Adipose tissue (tissue), 3 donors: ENCODE measurements around the gene GLS2. TPM values are rescaled to one million over a fixed set of nuclear protein-coding genes. Genes with fewer than 3 reads are reported as not detected.
A peak's percentile ranks its signal among the peaks of the same experiment; 100 is the strongest.
"Not testable (repeated sequence)": the region's sequence is repeated elsewhere in the genome, so short reads cannot be mapped to it uniquely, and the experiment has no call there.

ENCODE experiments used
- H3K27ac ChIP-seq: one replicate; pipeline ENCODE4 v1.5.1; 2013; ENCODE audit warnings: low read depth, low read length
- WGBS, 3 donors: extraction: QIAGEN DNeasy Blood & Tissue Kit; methylation state at CpG; one replicate each; pipeline ENCODE4 v1.1.7; 2013; 5-methylcytosine and 5-hydroxymethylcytosine counted together
- polyA plus RNA-seq, 3 donors: library from polyadenylated mRNA; stranded (reverse); fragments of 200-250 nt; gene quantifications; one replicate each; pipeline ENCODE4 v1.2.3, GENCODE V29; 2013
- donor health status: healthy with polysubstance abuse.
- donor health status: Bipolar disorder and iron deficiency.
- donor health status: healthy.

GLS2 gene
- 10 to 100 TPM in 1 of 3 donors, under 1 TPM in 2; 0.34 to 61.5 (median 0.71) TPM for polyA plus RNA-seq

DNA sequence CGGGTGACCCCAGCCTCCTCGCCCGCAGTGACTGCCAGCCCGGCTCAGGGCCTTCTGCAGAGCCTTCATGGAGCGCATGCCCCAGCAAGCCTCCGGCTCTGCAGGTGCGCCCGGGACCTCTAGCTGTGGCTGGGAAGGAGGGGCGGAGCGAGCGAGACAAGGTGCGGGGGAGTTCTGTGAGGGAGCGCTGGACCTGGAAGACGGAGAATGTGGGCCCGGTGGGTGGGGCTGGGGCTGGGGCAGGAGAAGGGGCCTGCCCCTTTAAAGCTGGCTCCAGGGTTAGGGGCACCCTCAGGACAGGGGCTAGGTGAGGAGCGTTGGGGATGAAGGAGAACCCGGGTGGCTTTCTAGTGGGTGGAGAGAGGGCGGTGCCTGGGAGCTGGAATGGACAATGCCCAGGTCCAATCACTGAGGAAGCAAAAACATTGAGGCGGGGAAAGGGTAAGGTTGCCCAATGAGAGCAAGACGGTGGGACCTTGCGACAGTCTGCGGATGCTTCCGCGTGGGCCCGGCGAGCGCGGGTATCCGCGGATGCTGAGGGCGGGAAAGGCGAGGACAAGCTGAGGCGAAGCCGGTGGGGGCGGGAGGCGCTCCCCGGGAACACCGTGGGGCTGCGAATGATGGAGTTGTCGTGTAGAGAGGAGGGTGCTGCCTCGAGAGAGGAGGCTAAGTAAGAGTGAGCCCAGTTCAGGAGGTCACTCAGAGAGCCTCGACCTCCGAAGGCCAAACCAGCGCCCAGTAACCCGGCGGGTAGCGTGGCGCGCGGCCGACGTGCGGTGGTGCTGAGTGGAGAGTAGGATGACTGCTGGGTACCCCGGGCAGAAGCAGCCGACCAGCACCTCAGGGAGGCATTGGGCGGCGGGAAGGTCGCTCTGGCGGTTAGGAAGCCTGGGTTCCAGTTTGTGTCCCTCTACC, at the start of gene GLS2:
TSS of gene GLS2 (minus strand) at position 121 of the 915 bp plus-strand sequence. CDS start at position 78, 43 bp downstream.
- no peak within 1 kb of the TSS for H3K27ac ChIP-seq
- WGBS, 3 donors, result 13 to 18% (median 17%) methylated on average over 52 to 59 of the region's 59 CpGs

DNA sequence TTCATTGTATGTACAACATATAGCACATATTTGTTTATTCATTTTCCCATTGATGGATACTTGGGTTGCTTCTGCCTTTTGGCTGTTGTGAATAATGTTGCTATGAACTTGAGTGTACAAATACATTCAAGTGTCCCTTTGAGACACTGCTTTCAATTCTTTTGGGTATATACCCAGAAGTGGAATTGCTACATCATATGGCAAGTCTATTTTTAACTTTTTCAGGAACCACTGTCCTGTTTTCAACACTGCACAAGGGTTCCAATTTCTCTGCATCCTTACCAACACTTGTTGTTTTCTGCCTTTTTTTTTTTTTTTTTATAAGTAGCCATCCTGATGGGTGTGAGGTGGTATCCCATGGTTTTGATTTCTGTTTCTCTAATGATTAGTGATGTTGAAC, 49.6 kb upstream of the GLS2 start:
- H3K27ac ChIP-seq, result no peak overlapping the region

DNA sequence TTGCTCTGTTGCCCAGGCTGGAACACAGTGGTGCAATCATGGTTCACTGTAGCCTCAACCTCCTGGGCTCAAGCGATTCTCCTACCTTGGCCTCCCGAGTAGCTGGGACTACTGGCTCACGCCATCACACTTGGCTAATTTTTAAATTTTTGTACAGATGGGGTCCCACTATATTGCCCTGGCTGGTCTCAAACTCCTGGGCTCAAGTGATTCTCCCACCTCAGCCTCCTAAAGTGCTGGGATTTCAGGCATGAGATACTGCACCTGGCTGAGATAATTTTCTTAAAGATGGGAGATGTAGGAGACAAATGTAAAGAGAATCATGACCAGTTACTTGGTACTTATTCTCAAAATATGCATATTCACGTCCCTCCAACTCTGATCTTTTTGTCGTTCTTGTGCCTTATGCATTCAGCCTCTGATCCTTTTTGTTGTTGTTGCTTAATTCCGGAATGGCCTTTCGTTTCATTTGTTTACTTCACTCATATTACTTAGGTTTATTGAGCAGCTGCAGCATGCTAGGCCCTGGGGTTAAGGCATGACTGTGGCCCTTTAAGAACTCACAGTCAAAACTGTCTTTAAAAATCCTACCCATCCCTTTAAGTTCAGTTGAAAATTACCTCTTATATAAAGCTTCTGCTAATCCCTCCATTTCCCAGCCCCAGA, 42.6 kb upstream of the GLS2 start:
- H3K27ac ChIP-seq, result no peak overlapping the region
- 75 to 84% (median 76%) methylated on average over 7 of the region's 7 CpGs for WGBS, 3 donors

DNA sequence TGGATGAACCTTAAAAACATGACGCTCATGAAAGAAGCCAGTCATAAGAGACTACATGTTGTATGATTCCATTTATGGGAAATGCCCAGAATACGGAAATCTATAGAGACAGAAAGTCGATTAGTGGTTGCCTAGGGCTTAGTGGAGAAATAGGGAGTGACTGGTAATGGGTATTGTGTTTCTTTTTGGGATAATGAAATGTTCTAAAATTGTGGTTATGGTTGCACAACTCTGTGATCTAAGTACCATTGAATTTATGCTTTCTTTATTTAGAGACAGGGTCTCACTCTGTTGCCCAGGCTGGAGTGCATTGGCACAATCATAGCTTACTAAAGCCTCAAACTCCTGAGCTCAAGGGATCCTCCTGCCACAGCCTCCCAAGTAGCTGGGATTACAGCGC, 41.7 kb upstream of the GLS2 start:
- no peak overlapping the region for H3K27ac ChIP-seq

DNA sequence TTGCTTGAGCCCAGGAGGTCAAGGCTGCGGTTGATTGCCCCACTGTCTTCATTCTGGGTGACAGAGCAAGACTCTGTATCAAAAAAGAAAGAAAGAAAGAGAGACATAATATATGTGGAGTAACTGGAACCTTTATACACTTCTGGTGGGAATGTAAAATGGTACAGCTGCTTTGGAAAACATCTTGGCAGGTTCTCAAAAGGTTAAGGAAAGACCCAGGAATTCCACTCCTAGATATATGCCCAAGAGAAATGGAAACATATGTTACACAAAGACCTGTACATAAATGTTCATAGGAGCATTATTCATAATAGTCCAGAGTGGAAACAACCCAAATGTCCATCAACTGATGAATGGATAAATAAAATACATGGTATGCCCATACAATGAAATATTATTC, 40.9 kb upstream of the GLS2 start:
- no peak overlapping the region for H3K27ac ChIP-seq
- WGBS, 3 donors, result 74 to 84% (median 82%) methylated on average over 1 of the region's 1 CpG

More for the DNA sequence above, 41.7 kb upstream of the GLS2 start:
- WGBS, 3 donors, result 82 to 96% (median 88%) methylated on average over 4 of the region's 4 CpGs

DNA sequence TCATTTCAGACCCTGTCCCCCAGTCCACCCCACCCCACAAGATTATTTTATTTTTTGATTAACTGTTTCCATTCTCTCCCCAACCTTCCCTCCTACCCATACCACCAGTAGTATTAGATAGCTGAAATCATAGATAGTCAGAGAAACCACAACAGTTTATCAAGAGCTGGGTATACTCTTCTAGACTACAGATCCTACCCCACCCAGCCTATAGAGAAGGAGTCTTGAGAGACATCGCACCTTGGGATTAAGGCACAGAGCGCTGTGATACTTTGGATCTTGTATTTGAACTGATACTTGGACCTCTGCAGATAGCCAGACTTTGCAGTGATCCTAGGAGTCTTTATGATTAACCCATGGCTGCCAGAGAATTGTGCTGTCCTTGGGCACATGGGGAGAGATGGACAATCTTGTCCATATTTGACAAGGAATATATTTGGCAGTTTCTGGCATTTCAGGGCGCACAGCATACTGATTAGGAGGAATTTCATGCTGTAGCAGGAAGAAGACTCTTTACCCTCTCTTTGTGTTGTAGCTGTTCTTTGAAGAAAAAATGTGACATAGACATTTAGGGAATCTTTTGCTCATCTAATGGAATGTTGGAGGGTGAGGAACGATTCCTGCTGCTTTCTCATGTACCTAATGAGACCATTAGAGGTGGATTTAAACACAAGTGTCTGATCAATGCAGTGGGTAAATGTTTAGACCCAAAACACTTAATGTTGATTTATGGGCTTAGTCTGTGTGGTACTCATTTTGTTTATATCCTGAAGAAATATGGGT, 34.6 kb upstream of the GLS2 start:
- H3K27ac ChIP-seq, result peak overlapping the region; percentile 1
- WGBS, 3 donors, result 20 to 30% (median 29%) methylated on average over 4 of the region's 4 CpGs

DNA sequence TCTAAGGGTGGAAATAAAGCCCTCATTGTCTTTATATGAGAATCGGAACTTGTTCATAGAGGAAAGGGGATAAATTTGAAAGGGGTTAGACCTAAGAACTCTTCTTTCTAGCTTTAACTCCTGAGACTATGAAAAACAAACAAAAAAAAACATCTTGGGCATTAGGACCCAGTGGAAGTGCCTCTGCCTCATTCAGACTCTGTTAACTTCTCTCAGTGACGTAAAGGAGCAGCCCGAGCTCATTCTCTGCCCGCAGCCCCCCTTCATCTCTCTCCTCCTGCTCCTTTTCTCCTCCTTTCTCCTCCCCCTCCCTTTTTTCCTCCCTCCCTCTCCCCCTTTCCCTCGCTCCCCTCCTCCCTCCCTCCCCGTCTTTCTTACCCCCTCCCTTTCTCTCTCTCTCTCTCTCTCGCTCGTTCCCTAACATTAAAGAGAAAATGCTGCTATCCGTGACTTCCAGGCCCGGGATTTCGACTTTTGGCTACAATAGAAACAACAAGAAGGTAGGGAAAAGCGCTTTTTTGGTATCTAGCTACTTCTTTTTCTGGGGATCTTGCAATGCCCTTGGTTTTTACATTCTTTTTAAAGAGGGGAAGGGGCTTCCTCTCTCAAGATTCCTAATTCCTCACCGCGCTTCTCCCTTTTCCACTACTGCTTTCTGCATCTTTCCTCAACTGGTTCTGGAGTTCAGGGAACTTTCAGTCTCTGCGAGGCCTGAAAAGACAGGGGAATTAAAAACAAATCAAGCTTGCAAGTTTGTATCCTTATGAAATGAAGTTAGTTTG, 33.8 kb upstream of the GLS2 start, which contains the start of gene RBMS2:
TSS of gene RBMS2 (plus strand) at position 231 of the 782 bp plus-strand sequence. CDS start at position 435, 204 bp downstream.
- H3K27ac ChIP-seq, result peak within 1 kb of the TSS; percentile 72
- 1 to 2% (median 2%) methylated on average over 14 to 15 of the region's 15 CpGs for WGBS, 3 donors

DNA sequence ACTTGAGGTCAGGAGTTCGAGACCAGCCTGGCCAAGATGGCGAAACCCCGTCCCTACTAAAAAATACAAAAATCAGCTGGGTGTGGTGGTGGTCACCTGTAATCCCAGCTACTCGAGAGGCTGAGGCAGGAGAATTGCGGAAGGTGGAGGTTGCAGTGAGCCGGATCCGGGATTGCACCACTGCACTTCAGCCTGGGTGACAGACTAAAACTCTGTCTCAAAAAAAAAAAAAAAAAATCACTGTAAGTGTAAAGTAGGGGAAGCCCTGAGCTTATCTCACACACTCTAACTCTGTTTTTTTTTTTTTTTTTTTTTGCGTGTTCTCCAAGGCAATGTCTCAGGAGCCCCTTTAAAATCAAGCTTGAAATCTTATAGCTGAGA, 33.2 kb upstream of the GLS2 start:
- peak overlapping the region; percentile 72 for H3K27ac ChIP-seq
- 24 to 55% (median 28%) methylated on average over 8 of the region's 8 CpGs for WGBS, 3 donors

DNA sequence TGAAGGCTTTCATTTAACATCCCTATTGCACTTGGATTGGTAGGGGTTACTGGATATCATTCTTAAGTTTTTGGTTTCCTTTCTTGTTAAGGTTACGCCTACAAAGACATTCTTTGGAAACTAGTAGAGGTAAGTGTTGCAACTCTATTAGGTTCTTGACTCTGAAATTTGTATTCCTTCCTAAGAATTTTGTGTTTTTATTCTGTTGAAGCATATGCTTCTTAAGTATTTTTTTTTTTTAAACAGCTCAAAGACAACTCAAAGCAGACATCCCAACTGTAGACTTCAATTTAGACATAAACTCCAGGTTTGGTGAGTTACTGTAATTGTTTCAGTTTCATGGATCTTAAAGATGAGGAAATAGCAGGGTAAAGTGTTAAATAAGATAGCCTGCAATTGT, 32.5 kb upstream of the GLS2 start:
- WGBS, 3 donors, result 13 to 83% (median 16%) methylated on average over 1 of the region's 1 CpG
- no peak overlapping the region for H3K27ac ChIP-seq

DNA sequence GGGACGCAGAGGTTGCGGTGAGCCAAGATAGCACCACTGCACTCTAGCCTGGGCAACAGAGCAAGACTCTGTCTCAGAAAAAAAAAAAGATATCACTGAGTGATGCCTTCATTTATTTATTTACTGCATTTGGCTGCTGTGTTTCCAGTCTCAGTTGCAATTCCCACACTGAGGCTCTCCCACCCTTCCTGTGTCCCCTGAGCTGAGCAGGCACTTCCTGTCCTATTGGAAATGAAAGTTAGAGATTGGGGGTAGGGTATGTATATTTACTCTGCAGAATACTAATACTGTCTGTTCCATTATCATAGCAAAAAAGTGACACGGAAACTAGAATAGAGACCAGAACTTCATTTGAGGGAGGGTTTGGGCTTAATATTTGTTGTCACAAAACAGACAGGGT, 32.1 kb upstream of the GLS2 start:
- H3K27ac ChIP-seq, result no peak overlapping the region
- WGBS, 3 donors, result 56 to 74% (median 57%) methylated on average over 3 of the region's 3 CpGs

DNA sequence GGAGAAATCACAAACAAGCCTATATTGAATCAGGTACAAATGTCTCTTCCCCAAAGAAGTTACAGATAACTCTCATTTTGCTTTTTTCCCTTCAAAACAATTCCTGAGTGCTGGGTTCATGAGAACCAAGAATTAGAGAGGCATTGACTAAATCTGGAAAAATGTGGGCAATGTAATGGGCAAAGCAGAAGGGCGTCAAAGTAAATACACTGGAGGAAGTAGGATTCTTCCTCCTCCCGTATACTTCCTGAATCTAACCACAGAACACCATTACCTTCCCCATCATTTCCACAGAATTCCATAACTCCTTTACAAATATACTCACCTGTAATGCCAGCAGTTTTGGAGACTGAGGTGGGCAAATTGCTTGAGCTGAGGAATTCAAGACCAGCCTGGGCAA, 30.6 kb upstream of the GLS2 start:
- no peak overlapping the region for H3K27ac ChIP-seq

DNA sequence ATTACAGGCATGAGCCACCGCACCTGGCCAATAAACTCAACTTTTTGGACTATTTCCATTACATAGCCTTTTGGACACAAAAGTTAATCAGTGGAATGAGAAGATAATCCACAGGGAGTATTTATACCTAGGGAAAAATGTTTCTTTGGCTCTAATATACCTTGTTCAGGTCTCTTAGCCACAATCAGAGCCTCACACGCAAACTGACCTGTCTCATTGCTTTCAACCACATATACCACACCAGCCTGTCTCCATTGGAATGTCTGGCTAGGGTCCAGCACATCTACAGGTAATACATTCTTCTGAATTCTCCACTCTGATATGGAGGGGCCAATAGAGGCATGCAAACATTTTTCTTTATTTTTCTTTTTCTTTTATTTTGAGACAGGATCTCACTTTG, 29.9 kb upstream of the GLS2 start:
- WGBS, 3 donors, result 76 to 96% (median 93%) methylated on average over 2 of the region's 2 CpGs
- no peak overlapping the region for H3K27ac ChIP-seq

More for the DNA sequence above, 30.6 kb upstream of the GLS2 start:
- WGBS, 3 donors, result 30 to 65% (median 40%) methylated on average over 2 of the region's 2 CpGs

DNA sequence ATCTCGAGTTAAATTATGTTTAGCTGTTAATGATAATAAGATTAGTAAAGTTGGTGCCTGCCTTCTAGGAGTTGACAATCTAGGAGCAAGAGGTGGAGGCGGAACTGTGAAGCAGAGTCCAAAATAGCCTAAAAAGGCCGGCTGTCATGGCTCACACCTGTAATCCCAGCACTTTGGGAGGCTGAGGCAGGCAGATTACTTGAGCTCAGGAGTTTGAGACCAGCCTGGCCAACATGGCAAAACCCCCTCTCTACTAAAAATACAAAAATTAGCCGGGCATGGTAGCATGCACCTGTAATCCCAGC, 26.0 kb upstream of the GLS2 start:
- H3K27ac ChIP-seq, result not testable (repeated sequence)
- WGBS, 3 donors, result 54 to 64% (median 60%) methylated on average over 4 of the region's 4 CpGs

DNA sequence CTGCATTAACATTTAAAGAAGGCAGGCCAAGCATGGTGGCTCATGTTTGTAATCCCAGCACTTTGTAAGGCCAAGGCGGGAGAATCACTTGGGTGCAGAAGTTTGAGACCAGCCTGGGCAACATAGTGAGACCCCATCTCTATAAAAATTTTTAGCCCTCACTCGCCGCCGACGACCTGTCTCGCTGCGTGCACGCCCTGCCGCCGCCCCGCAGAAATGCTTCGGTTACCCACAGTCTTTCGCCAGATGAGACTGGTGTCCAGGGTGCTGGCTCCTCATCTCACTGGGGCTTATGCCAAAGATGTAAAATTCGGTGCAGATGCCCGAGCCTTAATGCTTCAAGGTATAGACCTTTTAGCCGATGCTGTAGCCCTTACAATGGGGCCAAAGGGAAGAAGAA, 22.8 kb upstream of the GLS2 start:
- H3K27ac ChIP-seq, result no peak overlapping the region
- 90 to 92% (median 91%) methylated on average over 16 of the region's 16 CpGs for WGBS, 3 donors

DNA sequence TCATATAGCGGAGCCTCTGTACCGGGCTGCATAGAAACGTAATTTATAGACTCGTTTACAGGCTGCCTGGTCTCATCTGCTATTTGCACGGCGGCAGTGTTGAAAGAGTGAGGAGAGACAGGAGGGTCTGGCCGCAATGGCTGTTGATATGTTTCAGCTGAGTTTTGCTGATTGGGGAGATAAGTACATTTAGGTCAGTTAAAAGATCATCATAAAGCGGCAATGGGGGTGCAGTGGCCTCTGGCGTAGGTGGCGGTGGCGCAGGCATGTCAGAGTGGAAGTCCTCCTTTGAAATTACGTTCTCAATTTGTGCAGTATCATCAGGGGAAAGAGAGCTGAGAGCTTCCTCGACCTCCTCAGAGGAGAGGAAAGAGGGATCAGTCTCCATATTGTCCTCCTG, 11.9 kb upstream of the GLS2 start:
- WGBS, 3 donors, result 82 to 86% (median 84%) methylated on average over 13 of the region's 13 CpGs
- not testable (repeated sequence) for H3K27ac ChIP-seq

DNA sequence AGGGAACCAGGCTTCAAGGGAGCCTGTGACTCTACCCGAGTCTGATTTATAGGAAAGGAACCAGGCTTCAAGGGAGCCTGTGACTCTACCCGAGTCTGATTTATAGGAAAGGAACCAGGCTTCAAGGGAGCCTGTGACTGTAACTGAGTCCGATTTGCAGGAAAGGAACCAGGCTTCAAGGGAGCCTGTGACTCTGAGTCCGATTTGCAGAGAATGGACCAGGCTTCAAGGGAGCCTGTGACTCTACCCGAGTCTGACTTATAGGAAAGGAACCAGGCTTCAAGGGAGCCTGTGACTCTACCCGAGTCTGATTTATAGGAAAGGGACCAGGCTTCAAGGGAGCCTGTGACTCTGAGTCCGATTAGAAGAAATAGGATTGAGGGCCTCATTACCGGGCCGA, 11.5 kb upstream of the GLS2 start:
- not testable (repeated sequence) for H3K27ac ChIP-seq
- WGBS, 3 donors, result 73 to 85% (median 80%) methylated on average over 9 of the region's 9 CpGs

DNA sequence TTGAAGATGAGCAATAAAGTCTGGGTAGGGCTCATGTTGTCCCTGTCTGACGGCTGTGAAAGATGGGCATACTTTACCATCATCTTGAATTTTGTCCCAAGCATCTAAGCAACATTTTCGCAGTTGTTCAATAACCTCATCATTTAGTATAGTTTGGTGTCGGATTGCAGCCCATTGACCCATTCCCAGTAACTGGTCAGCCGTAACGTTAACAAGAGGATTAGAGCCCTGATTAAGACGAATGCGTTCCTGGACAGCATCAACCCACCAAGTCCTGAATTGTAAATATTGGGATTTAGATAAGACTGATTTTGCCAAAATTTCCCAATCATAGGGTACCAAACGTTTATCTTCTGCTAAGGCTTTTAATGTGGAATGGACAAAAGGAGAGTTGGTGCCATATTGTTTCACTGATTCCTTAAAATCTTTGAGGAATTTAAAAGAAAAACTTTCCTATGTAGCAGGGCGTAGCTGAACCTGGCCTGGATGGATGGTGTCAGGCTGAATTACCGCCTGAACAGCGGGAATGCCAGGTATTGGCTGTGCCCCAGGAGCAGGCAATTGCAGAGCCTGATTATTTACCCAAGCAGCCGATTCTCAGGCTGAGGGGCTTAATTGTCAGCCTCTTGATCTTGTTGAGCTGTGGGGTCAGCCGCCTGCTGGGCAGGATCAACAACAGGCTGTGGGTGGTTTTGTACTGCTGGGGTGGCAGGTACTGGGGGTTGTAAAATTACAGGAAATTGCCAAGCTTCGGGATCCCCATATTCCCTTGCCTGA, 10.4 kb upstream of the GLS2 start:
- 65 to 86% (median 82%) methylated on average over 14 of the region's 14 CpGs for WGBS, 3 donors
- H3K27ac ChIP-seq, result not testable (repeated sequence)

DNA sequence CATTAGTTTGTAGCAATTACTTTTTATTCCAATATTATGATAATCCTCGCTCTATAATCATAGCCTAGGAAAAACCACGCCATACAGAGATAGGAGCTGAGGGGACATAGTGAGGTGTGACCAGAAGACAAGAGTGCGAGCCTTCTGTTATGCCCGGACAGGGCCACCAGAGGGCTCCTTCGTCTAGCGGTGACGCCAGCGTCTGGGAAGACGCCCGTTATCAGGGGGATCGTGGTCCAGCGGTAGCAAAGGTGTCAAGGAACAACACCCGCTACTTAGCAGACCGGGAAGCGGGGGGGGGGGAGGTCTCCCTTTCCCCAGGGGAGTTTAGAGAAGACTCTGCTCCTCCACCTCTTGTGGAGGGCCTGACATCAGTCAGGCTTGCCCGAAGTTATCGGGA, 8.7 kb upstream of the GLS2 start:
- H3K27ac ChIP-seq, result not testable (repeated sequence)
- 2 to 12% (median 12%) methylated on average over 13 to 17 of the region's 17 CpGs for WGBS, 3 donors
